Stomach (tissue), 9 donors: ENCODE data around the gene PLLP. TPM values are rescaled to one million over a fixed set of nuclear protein-coding genes. Genes with fewer than 3 reads are reported as not detected.
A peak's percentile ranks its signal among the peaks of the same experiment; 100 is the strongest.

Experiments
- DNase-seq, 2 donors: peaks; one replicate each; pipeline versions ENCODE4 v3.0.0 to v3.0.0-alpha.2; 2013 to 2019
- H3K27ac ChIP-seq, 5 donors: fragments of 200-600 bp in 4 of 5; sonication (generic) in 4 of 5; one replicate each; pipeline ENCODE4 v1.5.1; 2013 to 2019; ENCODE audit warnings: mild to moderate bottlenecking in 1 of 5, moderate library complexity in 1 of 5
- H3K27me3 ChIP-seq, 3 donors: fragments of 200-600 bp; sonication (generic); one replicate each; pipeline ENCODE4 v1.5.1; 2017 to 2019; ENCODE audit warnings: mixed run types in 1 of 3
- H3K36me3 ChIP-seq, 4 donors: fragments of 200-600 bp; sonication (generic); 1 replicate in 3 of 4; 2 replicates in 1 of 4; pipeline ENCODE4 v1.5.1; 2016 to 2019
- H3K4me1 ChIP-seq, 4 donors: fragments of 200-600 bp; sonication (generic); one replicate each; pipeline ENCODE4 v1.5.1; 2016 to 2019
- H3K4me3 ChIP-seq, 4 donors: fragments of 200-600 bp; sonication (generic) in 3 of 4; one replicate each; pipeline ENCODE4 v1.5.1; 2016 to 2019; ENCODE audit warnings: mild to moderate bottlenecking in 1 of 4
- H3K9me3 ChIP-seq, 4 donors: fragments of 200-600 bp; sonication (generic); one replicate each; pipeline ENCODE4 v1.5.1; 2016 to 2019
- EP300 ChIP-seq: sonication (generic); formaldehyde crosslinking; IDR thresholded peaks from one replicate; pipeline ENCODE4 v1.6.1; 2017; ENCODE audit warnings: antibody characterized with exemption
- POLR2A ChIP-seq, 4 donors: fragments of 450-650 bp; IDR thresholded peaks; one replicate each; pipeline ENCODE4 v1.6.1; 2016; ENCODE audit warnings: antibody characterized with exemption in 4 of 4, control low read depth in 2 of 4, mild to moderate bottlenecking in 1 of 4, moderate library complexity in 1 of 4
- POLR2AphosphoS5 ChIP-seq, 3 donors: sonication (generic); formaldehyde crosslinking; IDR thresholded peaks; one replicate each; pipeline ENCODE4 v1.6.1; 2016; ENCODE audit warnings: antibody characterized with exemption in 3 of 3
- WGBS, 5 donors: extraction: QIAGEN DNeasy Blood & Tissue Kit in 3 of 5; methylation state at CpG; one replicate each; pipeline versions ENCODE4 v1.1.5 to v1.1.7; 2013 to 2018; 5-methylcytosine and 5-hydroxymethylcytosine counted together
- intact Hi-C: fragments of 100-400 bp; cut with DNase I; formaldehyde crosslinking; loops from one replicate; pipeline ENCODE4 v1.15.1; 2023; ENCODE audit warnings: low total_unique reads
- polyA plus RNA-seq, 3 donors: library from polyadenylated mRNA; stranded (reverse); fragments of 200-250 nt; gene quantifications; one replicate each; pipeline ENCODE4 v1.2.3, GENCODE V29; 2013
- total RNA-seq, 5 donors: library from RNA; depleted of rRNA; stranded (reverse); fragments of >200 nt; gene quantifications; one replicate each; pipeline versions ENCODE4 v1.1.0 to v1.2.3, GENCODE V29; 2014 to 2016
- TF ChIP-seq, protein P1 (sequence below), 7 experiments: fragments of 450-650 bp in 4 of 7; fragments of 200-600 bp in 3 of 7; sonication (generic) in 3 of 7; IDR thresholded peaks; one replicate each; pipeline ENCODE4 v1.5.1; 2016 to 2019; ENCODE audit warnings: antibody characterized with exemption in 7 of 7, control low read depth in 2 of 7, mild to moderate bottlenecking in 1 of 7
- donor health status: healthy with polysubstance abuse.
- donor health status: Bipolar disorder and iron deficiency.
- donor health status: healthy.

Gene PLLP
- total and polyA plus RNA-seq, 8 donors, result 27.4 to 190 (median 51.0) TPM

DNA sequence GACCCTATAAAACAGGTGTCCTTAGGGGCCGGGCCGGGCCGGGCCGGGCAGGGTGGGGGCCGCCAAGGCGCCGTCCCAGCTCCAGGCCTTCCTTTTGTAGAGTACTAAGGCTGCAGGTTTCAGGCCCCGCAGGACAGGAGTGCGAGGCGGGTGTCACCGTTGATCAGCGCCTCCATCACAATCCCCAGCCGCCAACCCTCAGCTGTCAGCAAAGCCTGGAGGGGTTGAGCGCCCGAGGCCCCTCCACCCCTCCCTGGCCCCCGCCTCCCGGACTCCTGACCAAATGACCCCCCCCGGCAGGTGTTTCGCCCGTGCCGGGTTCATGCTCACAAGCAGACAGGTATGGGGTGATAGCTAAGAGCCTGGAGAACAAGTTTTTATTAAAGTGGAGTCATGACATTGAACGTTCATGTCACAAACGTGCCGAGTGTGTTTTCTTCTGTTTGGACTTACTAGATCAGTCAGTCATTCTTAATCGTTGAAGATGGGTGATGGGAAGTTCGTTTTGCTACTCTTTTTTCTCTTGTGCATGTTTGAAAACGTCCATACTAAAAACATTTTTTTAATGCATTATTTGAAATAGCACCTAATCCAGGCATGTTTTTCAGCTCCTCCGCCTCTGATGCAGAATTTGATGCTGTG, 38.9 kb downstream of the PLLP start:
- peak overlapping the region; percentile 62 to 77 (median 67) for H3K4me3 ChIP-seq
- H3K27me3 ChIP-seq, result no peaks in the 10 kb centered on the region
- DNase-seq, result peak; percentile 40 to 72
- no peaks in the 10 kb centered on the region for H3K9me3 ChIP-seq
- intact Hi-C loops, result no loop called here
- WGBS, 5 donors, result 2 to 6% (median 5%) methylated on average over 19 to 28 of the region's 28 CpGs
- peak overlapping the region; percentile 93 to 97 (median 94) for H3K27ac ChIP-seq
- peaks cover 14 to 41% (median 27%) of the 10 kb centered on the region in 4 donors for H3K4me1 ChIP-seq
- peaks cover 20 to 37% (median 34%) of the 10 kb centered on the region in 4 donors for H3K36me3 ChIP-seq
- TF ChIP-seq POLR2A (IDR thresholded peaks at IDR 0.05) (no peak), EP300 (no peak), POLR2AphosphoS5 (IDR thresholded peaks at IDR 0.05) (no peak)
- TF ChIP-seq, protein P1, sequence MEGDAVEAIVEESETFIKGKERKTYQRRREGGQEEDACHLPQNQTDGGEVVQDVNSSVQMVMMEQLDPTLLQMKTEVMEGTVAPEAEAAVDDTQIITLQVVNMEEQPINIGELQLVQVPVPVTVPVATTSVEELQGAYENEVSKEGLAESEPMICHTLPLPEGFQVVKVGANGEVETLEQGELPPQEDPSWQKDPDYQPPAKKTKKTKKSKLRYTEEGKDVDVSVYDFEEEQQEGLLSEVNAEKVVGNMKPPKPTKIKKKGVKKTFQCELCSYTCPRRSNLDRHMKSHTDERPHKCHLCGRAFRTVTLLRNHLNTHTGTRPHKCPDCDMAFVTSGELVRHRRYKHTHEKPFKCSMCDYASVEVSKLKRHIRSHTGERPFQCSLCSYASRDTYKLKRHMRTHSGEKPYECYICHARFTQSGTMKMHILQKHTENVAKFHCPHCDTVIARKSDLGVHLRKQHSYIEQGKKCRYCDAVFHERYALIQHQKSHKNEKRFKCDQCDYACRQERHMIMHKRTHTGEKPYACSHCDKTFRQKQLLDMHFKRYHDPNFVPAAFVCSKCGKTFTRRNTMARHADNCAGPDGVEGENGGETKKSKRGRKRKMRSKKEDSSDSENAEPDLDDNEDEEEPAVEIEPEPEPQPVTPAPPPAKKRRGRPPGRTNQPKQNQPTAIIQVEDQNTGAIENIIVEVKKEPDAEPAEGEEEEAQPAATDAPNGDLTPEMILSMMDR (IDR thresholded peaks at IDR 0.05), result no peak

DNA sequence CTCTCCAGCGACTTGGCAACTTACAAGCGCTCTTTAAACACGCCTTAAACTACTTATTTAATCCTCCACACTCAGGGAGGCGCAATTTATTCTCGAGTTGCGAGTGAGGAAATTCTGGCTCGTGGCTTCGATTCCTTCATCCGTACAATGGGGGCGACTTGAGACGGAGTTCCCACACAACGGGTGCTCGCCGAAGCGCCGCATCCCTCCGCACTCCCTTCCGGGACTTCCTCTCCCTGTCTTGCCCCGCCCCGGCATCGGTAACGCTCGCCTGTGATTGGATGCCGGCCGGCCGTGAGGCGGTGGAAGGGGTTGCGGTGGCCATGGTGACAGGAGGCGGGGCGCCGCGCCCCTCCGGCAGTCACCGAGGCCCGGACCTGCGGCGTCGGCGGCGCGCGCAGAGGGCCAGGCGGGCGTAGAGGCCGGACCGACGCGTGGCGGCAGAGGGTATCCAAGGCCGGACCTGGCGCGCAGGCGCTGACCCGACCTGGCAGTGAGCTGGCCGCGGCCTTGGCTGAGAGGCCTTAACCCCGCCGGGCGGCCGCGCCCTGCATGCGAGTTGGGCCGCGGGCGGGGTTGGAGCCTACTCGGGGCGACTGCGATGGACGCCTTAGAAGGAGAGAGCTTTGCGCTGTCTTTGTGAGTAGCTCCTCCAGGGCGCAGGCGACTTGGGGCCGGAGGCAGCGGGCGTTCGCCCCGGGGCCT, 39.6 kb downstream of the PLLP start, which contains the start of gene ARL2BP:
ARL2BP (plus strand) TSS at position 493 of the 705 bp plus-strand sequence; CDS start at position 602, 109 bp downstream.
- 0 to 1% (median 0%) methylated on average over 16 to 77 of the region's 77 CpGs for WGBS, 5 donors
- intact Hi-C loops, result no loop called here

DNA sequence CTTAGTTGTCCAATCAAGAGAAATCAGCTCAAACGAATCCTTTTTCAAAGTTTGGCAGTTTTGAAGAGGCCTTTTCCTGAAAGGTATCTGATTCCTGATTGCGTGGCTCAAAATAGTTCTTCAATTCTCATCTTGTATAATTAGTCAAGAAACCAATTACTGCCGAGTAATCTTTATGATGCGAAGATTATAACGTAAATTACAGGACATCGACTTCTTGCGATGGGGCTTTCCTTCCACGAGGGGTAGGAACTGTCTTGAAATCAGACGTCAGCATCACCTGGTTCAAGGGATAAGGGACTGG, 40.1 kb downstream of the PLLP start:
- WGBS, 5 donors, result 7 to 8% (median 7%) methylated on average over 9 of the region's 9 CpGs
- H3K27me3 ChIP-seq, result no peaks in the 10 kb centered on the region
- DNase-seq, result no peak
- intact Hi-C loops, result no loop called here
- H3K36me3 ChIP-seq, result peaks cover 10 to 37% (median 33%) of the 10 kb centered on the region in 4 donors
- H3K27ac ChIP-seq, result peak overlapping the region; percentile 93 to 97 (median 94)
- peaks cover 14 to 41% (median 27%) of the 10 kb centered on the region in 4 donors for H3K4me1 ChIP-seq
- H3K9me3 ChIP-seq, result no peaks in the 10 kb centered on the region
- H3K4me3 ChIP-seq, result peak overlapping the region; percentile 62 to 77 (median 67)
- TF ChIP-seq EP300 (no peak), POLR2A (IDR thresholded peaks at IDR 0.05) (no peak), POLR2AphosphoS5 (IDR thresholded peaks at IDR 0.05) (no peak)
- TF ChIP-seq, protein P1 (IDR thresholded peaks at IDR 0.05), result no peak

More for the DNA sequence above, 39.6 kb downstream of the PLLP start, which contains the start of gene ARL2BP:
- no peaks in the 10 kb centered on the region for H3K27me3 ChIP-seq
- TF ChIP-seq POLR2A (IDR thresholded peaks at IDR 0.05), result peak in 2 of 4 donors; percentile 53 to 58
- TF ChIP-seq, protein P1 (IDR thresholded peaks at IDR 0.05), result no peak
- peak; percentile 77 to 96 (median 87) for TF ChIP-seq POLR2AphosphoS5 (IDR thresholded peaks at IDR 0.05)
- peak within 1 kb of the TSS; percentile 62 to 77 (median 67) for H3K4me3 ChIP-seq
- peak; percentile 99 for DNase-seq
- H3K36me3 ChIP-seq, result peaks cover 14 to 37% (median 33%) of the 10 kb centered on the region in 4 donors
- H3K27ac ChIP-seq, result peak within 1 kb of the TSS; percentile 93 to 97 (median 94)
- no peaks in the 10 kb centered on the region for H3K9me3 ChIP-seq
- peaks cover 14 to 41% (median 27%) of the 10 kb centered on the region in 4 donors for H3K4me1 ChIP-seq

DNA sequence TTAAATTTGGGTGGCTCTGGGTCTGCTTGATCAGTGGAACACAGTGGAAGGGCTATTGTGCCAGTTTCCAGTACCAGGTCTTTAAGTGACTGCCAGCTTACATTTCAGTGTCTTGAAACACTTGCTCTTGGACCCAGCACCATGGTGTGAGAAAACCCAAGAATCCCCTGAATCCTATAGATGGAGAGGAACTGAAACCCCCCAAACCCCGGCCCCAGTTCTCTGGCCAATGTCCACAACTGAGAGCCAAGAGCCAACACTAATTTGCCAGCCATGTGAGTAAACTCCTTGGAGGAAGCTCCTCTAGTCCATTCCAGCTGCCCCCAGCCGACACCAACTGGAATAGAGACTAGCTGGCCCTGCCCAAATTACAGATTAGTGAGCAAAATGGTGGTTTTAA, 41.8 kb downstream of the PLLP start:
- H3K9me3 ChIP-seq, result no peaks in the 10 kb centered on the region
- intact Hi-C loops, result no loop called here
- TF ChIP-seq, protein P1 (IDR thresholded peaks at IDR 0.05), result no peak
- no peak for TF ChIP-seq POLR2A (IDR thresholded peaks at IDR 0.05)
- TF ChIP-seq EP300, result no peak
- no peak for TF ChIP-seq POLR2AphosphoS5 (IDR thresholded peaks at IDR 0.05)
- H3K36me3 ChIP-seq, result peaks cover 7 to 37% (median 35%) of the 10 kb centered on the region in 4 donors
- WGBS, 5 donors, result 80 to 94% (median 90%) methylated on average over 2 of the region's 2 CpGs
- H3K4me3 ChIP-seq, result no peak overlapping the region
- no peak overlapping the region for H3K27ac ChIP-seq
- H3K4me1 ChIP-seq, result peaks cover 14 to 27% (median 23%) of the 10 kb centered on the region in 4 donors
- H3K27me3 ChIP-seq, result no peaks in the 10 kb centered on the region
- DNase-seq, result no peak
